Brain microvascular endothelial cell (primary cell): ENCODE data around the gene GLRX.
"Not testable (repeated sequence)": the region's sequence is repeated elsewhere in the genome, so short reads cannot be mapped to it uniquely, and the experiment has no call there.

Experiments
- DNase-seq: peaks from one replicate; pipeline ENCODE4 v3.0.0-alpha.2; 2020
- H3K27ac ChIP-seq: fragments of 250-450 bp; sonication (Bioruptor Pico); 2 replicates; pipeline ENCODE4 v1.5.1; 2020; ENCODE audit warnings: mild to moderate bottlenecking, moderate library complexity
- H3K27me3 ChIP-seq: fragments of 250-450 bp; sonication (Bioruptor Pico); replicated peaks from 2 replicates; pipeline ENCODE4 v1.5.1; 2020; ENCODE audit warnings: mild to moderate bottlenecking
- H3K36me3 ChIP-seq: fragments of 250-450 bp; sonication (Bioruptor Pico); replicated peaks from 2 replicates; pipeline ENCODE4 v1.5.1; 2020; ENCODE audit warnings: mild to moderate bottlenecking
- H3K4me3 ChIP-seq: 2 replicates; pipeline ENCODE4 v1.5.1; 2011; ENCODE audit warnings: low read depth, mild to moderate bottlenecking, control low read depth, low read length, moderate library complexity
- in situ Hi-C: cut with HindIII; loops from 2 replicates; pipeline ENCODE4 v1.10.0; 2017; ENCODE audit warnings: low sequenced_read_pairs, low pct_ligation_motif_present
- TF ChIP-seq, protein P1 (sequence below): IDR thresholded peaks from 2 replicates; pipeline ENCODE4 v1.5.1; 2011; ENCODE audit warnings: low read depth, mild to moderate bottlenecking, moderate library complexity, low read length, control low read depth, inconsistent platforms; ENCODE audit errors: missing control alignments

The GLRX gene

DNA sequence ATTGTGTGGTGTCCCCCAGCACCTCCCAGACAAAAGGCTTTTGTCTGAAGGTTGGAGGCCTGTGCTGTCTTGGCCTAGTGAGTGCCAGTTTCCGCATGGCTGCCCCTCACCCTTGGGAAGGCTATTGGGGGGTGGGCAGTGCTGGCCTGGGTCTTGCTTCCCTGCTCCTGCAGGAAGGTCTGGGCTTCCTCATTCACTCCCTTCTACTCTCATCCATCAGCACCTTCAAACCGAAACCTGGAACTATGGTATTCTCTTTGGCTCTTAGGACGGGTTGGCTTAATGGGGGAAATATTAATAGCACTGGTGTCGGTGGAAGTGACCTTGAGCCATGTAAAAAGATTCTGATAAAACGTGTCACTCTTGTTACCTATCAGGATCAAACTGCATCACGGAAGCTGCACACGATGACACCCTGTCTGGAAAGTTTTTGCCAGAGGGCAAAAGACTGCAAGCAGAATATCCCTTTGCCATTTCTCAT lies 34.0 kb upstream of the GLRX start:
- in situ Hi-C loops, result no loop called here
- no peak for DNase-seq
- H3K36me3 ChIP-seq, result no peaks in the 10 kb centered on the region
- H3K4me3 ChIP-seq, result no peak overlapping the region
- no peak overlapping the region for H3K27ac ChIP-seq
- TF ChIP-seq, protein P1, sequence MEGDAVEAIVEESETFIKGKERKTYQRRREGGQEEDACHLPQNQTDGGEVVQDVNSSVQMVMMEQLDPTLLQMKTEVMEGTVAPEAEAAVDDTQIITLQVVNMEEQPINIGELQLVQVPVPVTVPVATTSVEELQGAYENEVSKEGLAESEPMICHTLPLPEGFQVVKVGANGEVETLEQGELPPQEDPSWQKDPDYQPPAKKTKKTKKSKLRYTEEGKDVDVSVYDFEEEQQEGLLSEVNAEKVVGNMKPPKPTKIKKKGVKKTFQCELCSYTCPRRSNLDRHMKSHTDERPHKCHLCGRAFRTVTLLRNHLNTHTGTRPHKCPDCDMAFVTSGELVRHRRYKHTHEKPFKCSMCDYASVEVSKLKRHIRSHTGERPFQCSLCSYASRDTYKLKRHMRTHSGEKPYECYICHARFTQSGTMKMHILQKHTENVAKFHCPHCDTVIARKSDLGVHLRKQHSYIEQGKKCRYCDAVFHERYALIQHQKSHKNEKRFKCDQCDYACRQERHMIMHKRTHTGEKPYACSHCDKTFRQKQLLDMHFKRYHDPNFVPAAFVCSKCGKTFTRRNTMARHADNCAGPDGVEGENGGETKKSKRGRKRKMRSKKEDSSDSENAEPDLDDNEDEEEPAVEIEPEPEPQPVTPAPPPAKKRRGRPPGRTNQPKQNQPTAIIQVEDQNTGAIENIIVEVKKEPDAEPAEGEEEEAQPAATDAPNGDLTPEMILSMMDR, result no peak
- no peaks in the 10 kb centered on the region for H3K27me3 ChIP-seq

DNA sequence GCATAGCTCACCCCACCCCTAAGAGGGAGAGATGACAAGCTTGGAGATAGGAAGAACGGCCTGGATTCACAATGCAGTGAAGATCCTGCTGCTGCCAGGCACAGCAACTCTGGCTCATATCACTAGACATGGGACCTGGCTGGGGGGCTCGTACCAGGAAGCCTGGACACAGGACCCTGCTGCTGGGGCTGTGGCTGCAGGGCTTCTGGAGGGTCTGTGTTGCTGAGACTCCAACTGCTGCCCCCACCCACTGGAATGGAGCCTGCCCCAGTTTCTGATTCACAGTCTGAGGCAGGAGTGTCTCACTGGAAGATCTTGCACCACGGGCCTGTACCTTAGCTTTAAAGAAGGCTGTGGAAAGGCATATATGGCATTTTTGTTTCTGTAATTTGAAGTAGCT lies 31.0 kb upstream of the GLRX start:
- no peak overlapping the region for H3K4me3 ChIP-seq
- TF ChIP-seq, protein P1, result no peak
- DNase-seq, result no peak
- no peaks in the 10 kb centered on the region for H3K36me3 ChIP-seq
- in situ Hi-C loops, result no loop called here
- no peak overlapping the region for H3K27ac ChIP-seq
- H3K27me3 ChIP-seq, result no peaks in the 10 kb centered on the region

DNA sequence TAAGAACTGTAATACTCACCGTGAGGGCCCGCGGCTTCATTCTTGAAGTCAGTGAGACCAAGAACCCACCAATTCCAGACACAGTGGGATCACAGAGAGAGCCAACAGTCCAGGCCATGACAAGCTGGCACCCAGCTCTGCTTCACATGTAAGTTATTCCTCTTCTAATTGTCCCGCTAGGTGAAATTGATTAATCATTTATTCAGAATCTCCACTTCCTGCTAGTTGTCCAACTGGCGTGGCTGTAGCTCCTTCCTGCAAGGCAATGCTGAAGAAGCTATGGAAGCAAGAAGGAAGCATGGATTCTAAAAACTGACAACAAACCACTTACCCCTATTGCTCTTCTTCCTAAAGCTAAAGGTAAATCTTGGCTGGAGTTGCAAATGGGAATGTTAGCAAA lies 30.0 kb upstream of the GLRX start:
- H3K27ac ChIP-seq, result no peak overlapping the region
- TF ChIP-seq, protein P1, result no peak
- no peaks in the 10 kb centered on the region for H3K27me3 ChIP-seq
- no peak overlapping the region for H3K4me3 ChIP-seq
- H3K36me3 ChIP-seq, result no peaks in the 10 kb centered on the region
- DNase-seq, result no peak
- in situ Hi-C loops, result no loop called here

DNA sequence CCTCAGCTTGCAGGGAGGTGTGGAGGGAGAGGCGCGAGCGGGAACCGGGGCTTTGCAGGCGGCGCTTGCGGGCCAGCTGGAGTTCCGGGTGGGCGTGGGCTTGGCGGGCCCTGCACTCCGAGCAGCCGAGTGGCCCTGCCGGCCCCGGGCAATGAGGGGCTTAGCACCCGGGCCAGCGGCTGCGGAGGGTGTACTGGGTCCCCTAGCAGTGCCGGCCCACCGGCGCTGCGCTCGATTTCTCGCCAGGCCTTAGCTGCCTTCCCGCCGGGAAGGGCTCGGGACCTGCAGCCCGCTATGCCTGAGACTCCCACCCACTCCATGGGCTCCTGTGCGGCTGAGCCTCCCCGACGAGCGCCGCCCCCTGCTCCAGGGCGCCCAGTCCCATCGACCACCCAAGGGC lies 28.6 kb upstream of the GLRX start:
- in situ Hi-C loops, H3K27ac ChIP-seq, H3K36me3 ChIP-seq, H3K27me3 ChIP-seq, DNase-seq, H3K4me3 ChIP-seq: not testable (repeated sequence)

DNA sequence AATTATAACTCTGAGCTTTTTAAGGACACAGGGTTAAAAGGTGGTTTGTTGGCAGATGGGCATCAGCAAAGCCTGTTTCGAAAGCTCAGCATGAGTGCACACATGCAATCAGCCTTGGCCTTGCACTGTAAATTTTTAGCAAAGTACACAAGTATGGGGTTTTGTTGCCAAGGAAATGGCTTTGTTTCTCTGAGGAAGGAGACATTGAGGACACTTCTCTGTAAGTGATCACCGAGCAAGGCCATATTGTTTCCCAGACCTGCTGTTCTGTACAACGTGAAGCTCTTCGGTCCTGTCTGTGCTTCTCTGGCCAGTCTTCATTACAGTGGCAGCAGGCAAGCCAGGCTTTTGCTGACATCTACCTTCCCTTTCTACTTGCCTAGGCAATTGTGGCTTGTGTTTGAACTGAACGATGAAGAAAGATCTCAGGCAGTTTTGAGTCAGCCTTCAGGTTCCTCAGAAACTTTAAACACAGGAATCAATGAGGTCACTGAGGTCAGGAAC lies 27.9 kb upstream of the GLRX start:
- TF ChIP-seq, protein P1, result no peak
- no peaks in the 10 kb centered on the region for H3K27me3 ChIP-seq
- H3K4me3 ChIP-seq, result no peak overlapping the region
- DNase-seq, result no peak
- in situ Hi-C loops, result no loop called here
- H3K27ac ChIP-seq, result no peak overlapping the region
- no peaks in the 10 kb centered on the region for H3K36me3 ChIP-seq

DNA sequence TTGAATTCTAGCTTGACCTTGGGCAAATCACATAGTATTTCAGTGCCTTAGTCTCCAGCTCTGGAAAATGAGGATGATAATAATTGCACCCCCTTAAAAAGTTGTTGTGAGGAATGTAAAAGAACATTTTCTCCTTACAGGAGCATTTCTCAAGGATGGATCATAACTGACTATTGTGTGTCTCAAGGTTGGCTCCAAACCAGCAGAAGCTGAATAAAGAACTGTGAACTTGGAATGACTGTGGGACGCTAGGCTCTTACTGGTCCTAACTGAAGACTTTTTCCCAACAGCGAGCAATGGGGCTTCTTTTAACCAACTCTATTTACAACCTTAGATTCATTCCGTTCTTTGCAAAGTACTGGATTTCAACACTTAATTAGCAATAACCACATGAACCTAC lies 26.2 kb upstream of the GLRX start:
- Histone ChIP-seq H3K36me3 (no peaks in the 10 kb centered on the region), H3K4me3 (no peak overlapping the region), H3K27me3 (no peaks in the 10 kb centered on the region), H3K27ac (no peak overlapping the region)
- TF ChIP-seq, protein P1, result no peak
- no peak for DNase-seq
- in situ Hi-C loops, result loop anchor here (25.0 kb wide), 1 partner anchor 186 kb away; no protein-coding TSS in a partner anchor
